GM21528 (cell line): ENCODE data around the gene ABI3.

Experiments
- ATAC-seq: cut with Tn5 transposase; IDR thresholded peaks from one replicate; pipeline ENCODE4 v1.9.1; 2021; ENCODE audit warnings: mild to moderate bottlenecking, moderate library complexity; ENCODE audit not compliant: unreplicated experiment, low FRiP score

ABI3 gene

DNA sequence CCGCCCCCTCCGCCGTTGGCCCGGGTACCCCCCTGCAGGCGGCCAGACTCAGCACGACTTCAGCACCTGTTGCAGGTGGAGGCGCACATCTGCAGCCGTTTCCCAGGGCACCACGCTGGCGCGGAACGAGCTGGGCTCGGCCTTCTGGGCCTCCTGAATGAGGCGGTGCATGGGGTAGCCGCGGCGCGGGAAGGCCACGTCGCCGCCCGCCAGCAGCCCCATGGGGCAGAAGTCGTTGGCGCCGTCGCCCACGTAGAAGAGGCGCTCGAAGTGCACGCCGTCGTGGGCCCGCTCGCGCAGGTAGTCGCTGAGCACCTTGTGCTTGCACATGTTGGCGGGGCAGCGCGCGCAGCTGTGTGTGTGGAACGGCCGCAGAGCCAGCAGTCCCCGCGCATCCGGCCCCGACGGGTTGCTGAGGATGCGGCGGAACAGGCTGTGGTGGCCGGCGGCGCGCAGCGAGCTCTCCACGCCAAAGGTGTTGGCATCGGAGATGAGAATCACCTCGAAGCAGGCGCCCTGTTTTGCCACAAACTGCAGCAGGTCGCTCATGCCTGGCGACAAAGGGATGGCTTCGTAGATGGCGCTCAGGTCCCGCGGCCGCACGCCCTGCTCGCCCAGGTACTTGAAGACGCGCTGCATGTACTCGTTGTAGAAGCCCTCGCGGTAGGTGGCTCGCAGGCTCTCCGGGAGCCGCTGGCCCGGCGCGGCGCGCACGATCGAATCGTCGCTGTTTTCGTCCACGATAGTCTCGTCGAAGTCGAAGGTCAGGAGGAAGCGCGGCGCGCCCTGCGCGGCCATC, 13.9 kb downstream of the ABI3 start:
- no peak for ATAC-seq

DNA sequence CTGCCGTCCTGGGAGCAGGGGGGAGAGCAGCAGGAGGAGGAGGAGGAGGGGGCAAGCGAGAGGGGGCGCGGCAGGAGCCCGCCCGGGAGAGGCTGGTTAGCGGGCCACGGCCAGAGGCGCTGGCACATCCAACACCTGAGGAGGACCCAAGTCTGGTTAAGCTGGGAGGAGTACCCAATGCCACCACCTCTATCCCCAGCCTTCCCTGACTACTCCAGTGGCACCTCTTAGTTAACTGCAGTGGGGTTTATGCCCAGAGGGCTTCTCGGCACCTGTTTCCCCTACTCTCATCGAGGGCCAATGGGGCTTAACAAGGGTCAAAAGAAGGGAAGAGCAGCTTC, 14.5 kb downstream of the ABI3 start:
- no peak for ATAC-seq

DNA sequence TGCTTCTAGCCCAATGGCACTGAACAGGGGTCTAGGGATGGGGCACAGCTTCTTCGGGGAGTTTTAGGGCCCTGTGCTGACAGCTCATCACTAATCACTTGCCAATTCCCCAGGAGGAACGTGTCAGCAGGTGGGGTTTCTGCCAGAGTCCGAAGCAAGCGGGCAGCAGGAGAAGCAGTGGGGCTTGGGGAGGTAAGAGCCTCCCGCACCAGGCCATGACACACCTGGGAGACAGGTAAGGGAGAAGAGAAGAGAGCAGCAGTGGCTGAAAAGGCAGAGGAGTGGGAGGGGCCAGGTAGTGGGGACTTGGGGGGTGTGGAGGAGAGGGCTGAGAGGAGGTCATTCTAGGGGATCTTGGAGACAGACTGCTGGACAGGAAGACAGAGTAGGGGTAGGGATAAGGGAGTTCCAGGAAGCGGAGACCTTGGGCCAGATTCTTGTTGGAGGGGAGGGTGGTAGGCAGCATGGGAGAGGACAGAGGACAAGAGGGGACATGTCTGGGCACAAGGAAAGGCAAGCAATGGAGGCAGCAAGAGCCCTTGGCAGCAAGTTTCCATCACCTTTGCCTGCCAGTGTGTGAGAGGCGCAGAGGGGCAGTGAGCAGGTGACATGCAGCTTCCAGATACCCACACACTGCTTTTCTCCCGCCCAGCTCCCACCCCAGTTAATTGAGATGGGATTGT, 15.2 kb downstream of the ABI3 start:
- no peak for ATAC-seq

DNA sequence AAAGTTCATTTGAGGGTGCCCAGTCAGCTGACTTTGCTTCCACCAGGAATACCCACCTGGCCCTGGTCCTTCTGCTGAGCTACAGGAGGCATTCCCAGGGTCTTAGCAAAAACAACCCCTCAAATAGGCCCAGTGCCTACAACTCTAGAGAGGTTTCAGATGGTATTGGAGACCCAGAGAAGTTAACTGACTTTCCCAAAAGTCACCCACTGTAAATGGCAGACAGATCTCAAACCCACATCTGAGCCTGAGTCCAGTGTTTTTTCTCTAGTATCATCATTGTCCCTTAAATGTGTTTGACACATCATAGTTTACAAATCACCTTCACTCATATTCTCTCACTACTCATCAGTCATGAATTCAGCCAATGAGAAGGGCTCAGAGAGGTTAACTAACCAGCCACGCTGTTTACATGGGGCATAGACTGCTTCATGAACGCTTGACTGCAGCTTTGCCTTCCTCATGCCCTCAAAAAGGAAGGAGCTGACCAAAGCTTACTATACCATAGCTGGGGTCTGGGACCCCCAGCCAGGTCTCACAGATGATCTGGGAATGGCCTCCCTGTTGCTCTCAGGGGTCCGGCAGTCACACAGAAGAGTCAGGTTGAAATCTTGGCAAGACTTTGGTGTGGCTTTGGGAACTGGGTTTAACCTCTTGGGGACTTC, 16.4 kb downstream of the ABI3 start:
- ATAC-seq: no peak

DNA sequence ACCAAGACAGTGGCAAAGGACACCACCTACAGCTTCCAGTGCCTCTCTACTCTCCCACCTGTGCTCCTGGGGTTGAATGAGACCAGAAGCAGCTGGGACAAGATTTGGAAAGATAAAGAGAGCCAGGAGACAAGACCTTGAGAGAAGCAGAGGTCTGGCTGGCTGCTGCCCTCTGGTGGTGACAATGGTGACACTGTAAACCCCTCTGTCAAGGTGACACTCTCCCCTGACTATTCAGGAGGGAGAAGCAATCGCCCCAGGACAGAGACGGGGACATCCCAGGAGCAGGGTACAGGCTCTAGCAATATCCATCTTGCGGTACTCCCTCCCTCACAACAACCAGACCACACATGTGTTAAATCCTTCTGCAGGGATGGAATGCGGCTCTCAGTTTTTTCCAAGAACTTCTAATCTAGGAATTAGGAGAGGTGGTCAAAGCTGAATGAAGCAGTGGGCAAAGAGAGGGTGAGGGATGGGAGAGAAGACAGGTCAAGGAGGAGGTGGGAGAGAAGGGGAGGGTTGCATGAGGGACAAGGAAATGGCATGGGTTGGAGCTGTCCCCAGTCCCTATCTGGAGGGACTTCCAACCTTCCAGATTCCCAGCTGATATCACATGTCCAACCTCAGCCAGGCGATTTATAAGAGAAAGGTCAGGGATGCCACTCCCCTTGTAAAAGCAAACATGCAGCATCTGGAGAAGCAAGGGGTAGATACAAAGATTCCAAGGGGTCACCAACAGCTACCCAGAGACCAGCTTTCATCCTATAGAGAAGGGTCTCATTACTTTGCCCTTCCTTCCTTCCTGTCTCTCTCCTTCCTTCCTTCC, 17.1 kb downstream of the ABI3 start:
- ATAC-seq: no peak

DNA sequence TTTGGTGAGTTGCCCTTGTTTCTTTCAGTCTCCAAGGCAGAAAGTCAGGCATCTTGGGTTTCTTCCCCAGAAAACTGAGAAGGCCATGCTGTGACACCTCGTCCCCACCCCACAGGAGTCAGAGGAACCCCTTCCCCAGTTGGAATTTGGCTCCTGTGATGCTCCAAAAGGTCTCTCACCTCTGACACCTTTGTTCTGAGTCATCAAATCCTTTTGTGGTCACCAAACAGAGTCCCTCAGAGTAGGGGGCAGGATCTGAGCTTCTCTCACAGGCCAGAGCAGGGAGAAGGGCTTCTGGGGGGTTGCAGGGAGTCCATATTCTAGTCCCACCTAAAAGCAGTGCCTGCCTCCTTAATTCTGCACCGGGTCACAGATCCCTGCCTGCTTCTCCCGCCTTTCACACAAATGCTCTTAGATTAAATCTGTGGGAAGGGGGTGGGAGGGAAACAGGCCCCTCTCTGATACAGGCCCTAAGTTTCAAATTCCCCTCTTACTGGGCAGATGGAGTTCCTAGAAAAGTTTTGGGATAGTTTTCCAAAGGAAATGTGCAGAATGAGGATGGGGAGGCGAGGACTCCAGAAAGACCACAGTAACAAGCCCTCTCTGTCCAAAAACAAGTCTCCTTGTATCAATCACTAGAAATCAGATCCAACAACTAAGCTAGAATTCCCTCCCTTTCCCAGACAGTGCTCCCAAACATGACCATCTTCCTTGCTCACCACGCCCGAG, 18.7 kb downstream of the ABI3 start:
- no peak for ATAC-seq

DNA sequence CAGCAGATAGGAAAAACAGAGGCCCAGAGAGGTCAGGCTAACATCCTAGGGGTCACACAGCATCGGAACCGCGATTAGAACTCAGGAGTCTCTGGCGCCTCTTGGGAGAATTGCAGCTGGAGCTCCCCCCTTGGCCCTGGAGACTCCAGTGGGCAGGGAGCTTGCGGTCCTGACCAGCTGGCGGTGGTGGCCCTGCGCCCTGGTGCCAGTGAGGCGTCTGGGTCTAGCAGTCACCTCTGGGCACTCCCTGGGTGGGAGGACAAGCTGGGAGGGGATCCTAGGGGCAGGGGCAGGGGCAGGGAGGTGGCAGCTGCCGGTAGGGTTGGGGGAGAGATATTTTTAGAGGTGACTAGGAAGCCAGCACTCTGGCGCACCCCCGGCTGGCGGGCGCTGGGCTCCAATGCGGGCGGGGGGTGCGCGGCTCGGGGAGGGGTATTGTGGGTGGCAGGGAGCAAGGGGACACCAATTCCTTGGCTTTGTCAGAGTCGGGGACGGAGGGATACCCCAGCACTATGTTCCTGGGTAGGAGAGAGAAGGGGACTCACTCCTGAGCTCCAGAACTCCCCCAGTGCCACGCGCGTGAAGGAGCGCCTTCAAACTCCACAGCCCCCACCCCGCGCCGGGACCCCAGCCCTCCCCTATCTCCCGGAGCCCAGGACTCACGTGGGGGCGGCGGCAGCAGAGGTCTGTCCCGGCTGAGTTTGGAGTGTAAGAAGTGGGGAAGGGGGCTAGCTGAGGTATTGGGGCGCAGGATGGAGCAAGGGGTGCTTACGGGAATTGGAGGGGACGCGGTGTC, 19.5 kb downstream of the ABI3 start:
- ATAC-seq: peak; percentile 4

DNA sequence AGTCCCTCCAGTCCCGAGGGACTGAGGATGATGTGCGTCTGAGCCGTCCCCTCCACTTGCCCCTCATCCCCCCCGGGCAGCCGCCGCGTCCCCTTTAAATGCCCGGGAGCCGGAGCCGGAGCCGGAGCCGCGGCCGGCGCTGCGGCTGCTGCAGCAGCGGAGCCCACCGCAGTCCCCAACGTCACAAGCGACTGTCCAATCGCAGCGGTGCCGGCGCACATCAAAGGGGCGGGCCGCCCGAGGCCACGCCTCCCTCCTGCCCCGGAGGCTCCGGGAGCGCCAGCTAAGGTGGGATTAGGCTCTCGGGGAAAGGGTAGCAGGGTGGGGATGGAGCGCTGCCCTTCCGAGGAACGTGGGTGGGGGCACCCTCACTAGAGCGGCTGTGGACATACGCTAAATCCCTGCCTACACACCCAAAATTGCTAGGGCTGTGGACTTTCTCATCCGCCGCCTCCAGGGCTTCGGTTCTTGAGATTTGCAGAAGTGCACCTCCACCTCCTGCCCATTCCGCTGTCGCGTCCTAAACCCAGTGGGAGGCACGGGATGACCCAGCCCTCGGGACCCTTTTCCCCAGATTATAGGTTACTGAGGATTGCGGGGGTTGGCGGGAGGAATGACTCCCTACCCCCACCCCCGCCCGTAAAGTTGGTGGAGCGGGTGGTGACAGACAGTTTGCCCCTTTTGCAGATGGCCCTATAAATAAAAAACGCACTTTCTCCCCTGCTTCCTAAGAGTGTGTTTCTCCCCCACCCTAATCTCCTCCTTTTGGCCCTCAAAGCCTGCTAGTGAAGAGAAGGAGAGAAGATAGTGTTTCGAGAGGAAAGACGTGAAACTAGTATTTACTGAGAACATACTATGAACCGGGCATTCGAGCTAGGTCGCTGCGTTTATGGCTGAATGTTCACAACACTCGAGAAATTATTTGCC, 20.4 kb downstream of the ABI3 start, which contains the start of gene PHOSPHO1:
TSS of gene PHOSPHO1 (minus strand) at position 152 of the 927 bp plus-strand sequence. CDS start 4,096 bp downstream, outside the sequence.
- peak; percentile 85 for ATAC-seq

DNA sequence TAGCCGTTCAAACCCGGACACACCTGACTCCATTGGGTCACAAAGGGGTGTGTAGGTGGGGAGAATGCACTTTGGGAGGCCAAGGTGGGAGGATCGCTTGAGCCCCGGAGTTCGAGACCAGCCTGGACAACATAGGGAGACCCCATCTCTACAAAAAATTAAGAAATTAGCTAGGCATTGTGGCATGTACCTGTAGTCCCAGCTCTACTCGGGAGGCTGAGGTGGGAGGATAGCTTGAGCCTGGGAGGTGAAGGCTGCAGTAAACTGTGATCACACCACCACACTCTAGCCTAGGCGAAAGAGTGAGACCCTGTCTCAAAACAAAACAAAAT, 21.0 kb downstream of the ABI3 start:
- ATAC-seq: no peak

DNA sequence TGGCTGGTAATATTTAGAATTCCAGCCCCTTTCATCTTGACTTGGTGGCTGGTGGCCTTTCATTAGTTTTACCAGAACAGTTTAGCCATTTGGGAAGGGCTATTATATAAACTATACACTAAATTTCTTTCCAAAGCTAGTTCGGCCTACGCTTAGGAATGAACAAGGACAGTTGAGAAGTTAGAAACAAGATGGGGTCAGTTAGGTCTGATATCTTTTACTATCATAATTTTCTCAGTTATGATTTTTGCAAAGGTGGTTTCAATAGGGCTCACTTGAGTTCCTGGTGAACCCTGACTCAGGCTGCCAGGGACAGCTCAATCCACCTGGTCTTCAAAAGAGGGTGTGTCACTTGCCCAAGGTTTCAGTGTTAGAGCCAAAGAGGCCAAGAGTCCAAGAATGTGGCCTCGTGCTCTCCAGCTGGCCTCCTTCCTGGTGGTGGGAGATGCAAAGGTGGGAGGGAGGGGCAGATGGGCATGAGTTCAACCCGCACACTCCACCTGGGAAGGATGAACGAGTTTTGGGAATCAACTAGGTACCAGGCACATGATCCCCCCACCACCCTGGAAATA, 24.1 kb downstream of the ABI3 start:
- ATAC-seq: no peak

DNA sequence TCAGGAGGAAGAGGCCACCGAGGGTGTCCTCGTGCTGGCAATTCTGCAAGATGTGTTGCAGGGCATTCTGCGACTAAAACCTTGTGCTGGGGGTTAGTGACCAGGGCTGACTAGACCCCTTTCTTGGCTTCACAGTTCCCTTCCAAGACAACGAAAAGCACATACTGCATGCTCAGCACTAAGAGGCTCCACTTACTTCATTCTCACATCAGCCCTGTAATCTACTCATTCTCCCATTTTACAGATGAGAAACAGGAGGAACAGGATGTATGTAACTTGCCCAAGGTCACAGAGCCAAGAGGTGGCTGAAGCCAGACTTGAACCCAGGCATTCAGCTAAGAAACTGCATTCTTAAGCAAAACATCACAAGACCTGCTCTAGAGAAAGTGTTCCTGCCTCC, 25.4 kb downstream of the ABI3 start:
- no peak for ATAC-seq

DNA sequence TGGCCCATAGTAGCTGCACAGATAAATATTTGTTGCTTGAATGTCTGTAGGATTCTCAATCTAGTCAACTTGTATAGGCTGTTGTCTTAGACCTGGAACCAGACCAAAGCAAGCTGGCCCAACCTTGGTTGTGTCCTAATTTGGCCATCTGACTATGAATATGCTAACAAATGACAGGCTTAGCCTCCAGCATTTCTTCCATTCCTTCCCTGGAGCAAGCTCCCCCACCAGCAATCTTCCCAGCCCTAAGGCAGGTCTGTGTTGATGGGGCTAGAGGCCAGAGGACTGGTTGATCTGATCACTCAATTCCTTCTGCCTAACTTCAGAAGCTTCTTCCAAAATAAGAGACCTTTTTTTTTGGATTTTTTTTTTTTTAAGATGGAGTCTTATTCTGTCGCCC, 29.5 kb downstream of the ABI3 start:
- ATAC-seq: no peak

DNA sequence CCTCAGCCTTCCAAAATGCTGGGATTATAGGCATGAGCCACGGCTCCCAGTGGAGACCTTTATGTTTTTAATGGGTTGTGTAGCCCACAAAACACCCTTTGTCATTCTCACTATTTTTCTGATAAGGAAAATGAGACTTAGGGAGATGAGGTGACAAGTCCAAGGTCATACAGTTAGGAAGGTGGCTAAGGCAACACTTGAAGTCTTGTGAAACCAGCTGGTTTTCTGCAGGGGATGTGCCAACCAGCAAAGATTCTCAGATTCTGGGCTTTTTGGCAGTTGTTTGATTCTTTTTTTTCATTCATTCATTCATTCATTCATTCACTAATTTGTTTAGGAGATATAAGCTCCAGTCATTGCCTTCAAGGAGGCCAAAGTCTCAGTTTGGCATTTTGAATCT, 30.1 kb downstream of the ABI3 start:
- ATAC-seq: no peak

DNA sequence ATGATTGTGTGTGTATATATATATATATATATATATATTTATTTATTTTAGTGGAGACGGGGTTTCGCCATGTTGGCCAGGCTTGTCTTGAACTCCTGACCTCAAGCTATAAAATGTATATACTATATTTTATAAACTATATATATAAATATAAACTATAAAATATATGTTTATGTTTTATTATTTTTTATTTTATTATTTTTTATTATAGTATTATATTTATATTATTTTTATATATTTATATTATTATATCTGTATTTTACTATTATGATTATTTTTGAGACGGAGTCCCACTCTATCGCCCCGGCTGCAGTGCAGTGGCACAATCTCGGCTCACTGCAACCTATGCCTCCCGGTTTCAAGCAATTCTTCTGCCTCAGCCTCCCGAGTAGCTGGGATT, 30.5 kb downstream of the ABI3 start:
- ATAC-seq: no peak

DNA sequence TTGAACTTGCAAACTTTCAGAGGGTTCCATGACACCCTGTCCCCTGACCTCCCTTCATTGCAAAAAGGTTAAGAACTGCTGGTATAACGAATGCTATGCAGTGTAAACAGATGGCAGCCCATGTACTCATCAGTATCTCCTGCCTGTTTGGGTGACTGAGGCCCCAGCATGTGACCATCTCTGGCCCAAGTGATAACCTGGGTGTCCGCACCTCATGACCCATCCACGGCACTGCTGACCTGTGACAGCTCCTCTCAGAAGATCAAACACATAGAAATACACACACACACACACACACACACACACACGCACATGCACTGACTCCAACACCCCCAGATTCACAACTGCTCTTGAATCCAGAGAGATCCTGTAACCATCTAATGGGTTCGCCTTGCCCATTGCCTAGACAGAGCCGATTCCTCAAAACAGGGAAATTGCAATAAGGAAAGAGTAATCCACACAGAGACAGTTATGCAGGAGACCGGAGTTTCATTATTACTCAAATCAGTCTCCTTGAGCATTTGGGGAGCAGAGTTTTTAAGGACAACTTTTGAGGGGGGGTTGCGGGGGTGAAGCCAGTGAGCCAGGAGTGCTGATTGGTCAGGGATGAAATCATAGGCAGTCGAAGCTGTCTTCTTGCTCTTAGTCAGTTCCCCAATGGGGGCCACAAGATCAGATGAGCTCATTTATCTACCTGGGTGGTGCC, 31.3 kb downstream of the ABI3 start:
- ATAC-seq: no peak

DNA sequence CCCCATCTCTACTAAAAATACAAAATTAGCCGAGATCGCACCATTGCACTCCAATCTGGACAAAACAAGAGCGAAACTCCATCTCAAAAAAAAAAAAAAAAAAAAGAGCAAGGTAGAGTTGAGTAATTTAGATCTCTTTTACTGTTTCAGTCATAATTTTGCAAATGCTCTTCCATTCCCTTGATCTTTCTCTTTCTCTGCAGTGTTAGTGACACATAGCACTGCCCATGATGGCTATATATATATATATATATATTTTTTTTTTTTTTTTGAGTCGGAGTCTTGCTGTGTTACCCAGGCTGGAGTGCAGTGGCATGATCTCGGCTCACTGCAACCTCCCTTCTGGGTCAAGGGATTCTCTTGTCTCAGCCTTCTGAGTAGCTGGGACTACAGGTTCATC, 32.3 kb downstream of the ABI3 start:
- no peak for ATAC-seq

DNA sequence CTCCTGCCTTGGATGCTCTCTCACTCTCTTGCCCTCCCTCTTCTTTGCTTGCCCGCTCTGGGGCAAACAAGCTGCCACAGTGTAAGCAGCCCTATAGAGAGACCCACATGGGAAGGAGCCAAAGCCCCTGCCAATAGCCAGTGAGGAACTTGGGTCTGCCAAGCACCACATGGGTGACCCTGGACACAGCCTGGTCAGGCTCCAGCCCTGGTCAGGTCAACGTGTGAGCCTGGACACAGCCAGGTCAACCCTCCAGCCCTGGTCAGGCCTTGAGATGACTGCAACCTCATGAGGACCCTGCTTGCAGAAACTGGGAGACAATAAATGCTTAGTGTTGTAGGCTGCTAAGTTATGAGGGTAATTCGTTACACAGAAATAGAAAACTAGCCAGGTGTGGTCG, 34.3 kb downstream of the ABI3 start:
- ATAC-seq: no peak
